ENCODE measurements around the gene HAO2.

Gene HAO2

DNA sequence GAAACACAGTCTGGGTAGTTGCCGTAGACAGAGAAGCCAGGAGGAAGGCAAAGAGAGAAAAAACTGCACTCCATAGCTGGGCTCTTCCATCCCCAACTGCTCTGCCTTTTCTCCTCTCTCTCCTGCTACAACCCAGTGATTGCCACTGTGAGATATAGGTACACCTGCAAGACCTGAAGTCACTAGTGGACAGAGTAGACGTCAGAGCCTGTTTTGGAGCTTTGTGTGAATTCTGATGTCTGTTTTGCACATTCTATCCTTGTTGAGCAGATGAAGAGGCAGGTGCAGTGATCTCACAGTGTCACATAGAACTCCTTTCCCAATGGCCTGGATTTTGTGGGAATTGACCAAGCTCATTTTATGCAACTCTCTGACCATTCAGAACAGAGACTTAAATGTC is 2.2 kb downstream of the HAO2 start:
- TF ChIP-seq CSDC2 (CRISPR knock-in tag; IDR thresholded peaks at IDR 0.05) (no peak), ZNF565 (CRISPR knock-in tag; conservative IDR thresholded peaks at IDR 0.05; ENCODE audit: low read depth) (no peak), ZC3H10 (CRISPR knock-in tag; IDR thresholded peaks at IDR 0.05) (no peak), GLIS3 (CRISPR knock-in tag; IDR thresholded peaks at IDR 0.05) (no peak), OSR1 (CRISPR knock-in tag; IDR thresholded peaks at IDR 0.05) (no peak), ARNTL (CRISPR knock-in tag; IDR thresholded peaks at IDR 0.05; ENCODE audit: borderline replicate concordance, low read depth) (no peak), ZNF8 (CRISPR knock-in tag; IDR thresholded peaks at IDR 0.05) (no peak), ZFP30 (CRISPR knock-in tag; IDR thresholded peaks at IDR 0.05) (no peak), TCF4 (CRISPR knock-in tag; IDR thresholded peaks at IDR 0.05; ENCODE audit: borderline replicate concordance) (no peak), ESRRG (CRISPR knock-in tag; IDR thresholded peaks at IDR 0.05) (no peak)
- TF ChIP-seq, protein P1, sequence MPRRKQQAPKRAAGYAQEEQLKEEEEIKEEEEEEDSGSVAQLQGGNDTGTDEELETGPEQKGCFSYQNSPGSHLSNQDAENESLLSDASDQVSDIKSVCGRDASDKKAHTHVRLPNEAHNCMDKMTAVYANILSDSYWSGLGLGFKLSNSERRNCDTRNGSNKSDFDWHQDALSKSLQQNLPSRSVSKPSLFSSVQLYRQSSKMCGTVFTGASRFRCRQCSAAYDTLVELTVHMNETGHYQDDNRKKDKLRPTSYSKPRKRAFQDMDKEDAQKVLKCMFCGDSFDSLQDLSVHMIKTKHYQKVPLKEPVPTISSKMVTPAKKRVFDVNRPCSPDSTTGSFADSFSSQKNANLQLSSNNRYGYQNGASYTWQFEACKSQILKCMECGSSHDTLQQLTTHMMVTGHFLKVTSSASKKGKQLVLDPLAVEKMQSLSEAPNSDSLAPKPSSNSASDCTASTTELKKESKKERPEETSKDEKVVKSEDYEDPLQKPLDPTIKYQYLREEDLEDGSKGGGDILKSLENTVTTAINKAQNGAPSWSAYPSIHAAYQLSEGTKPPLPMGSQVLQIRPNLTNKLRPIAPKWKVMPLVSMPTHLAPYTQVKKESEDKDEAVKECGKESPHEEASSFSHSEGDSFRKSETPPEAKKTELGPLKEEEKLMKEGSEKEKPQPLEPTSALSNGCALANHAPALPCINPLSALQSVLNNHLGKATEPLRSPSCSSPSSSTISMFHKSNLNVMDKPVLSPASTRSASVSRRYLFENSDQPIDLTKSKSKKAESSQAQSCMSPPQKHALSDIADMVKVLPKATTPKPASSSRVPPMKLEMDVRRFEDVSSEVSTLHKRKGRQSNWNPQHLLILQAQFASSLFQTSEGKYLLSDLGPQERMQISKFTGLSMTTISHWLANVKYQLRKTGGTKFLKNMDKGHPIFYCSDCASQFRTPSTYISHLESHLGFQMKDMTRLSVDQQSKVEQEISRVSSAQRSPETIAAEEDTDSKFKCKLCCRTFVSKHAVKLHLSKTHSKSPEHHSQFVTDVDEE (CRISPR knock-in tag; IDR thresholded peaks at IDR 0.05), result no peak
- TF ChIP-seq, protein P2, sequence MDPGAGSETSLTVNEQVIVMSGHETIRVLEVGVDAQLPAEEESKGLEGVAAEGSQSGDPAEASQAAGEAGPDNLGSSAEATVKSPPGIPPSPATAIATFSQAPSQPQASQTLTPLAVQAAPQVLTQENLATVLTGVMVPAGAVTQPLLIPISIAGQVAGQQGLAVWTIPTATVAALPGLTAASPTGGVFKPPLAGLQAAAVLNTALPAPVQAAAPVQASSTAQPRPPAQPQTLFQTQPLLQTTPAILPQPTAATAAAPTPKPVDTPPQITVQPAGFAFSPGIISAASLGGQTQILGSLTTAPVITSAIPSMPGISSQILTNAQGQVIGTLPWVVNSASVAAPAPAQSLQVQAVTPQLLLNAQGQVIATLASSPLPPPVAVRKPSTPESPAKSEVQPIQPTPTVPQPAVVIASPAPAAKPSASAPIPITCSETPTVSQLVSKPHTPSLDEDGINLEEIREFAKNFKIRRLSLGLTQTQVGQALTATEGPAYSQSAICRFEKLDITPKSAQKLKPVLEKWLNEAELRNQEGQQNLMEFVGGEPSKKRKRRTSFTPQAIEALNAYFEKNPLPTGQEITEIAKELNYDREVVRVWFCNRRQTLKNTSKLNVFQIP (CRISPR knock-in tag; IDR thresholded peaks at IDR 0.05; ENCODE audit: borderline replicate concordance, low read depth), result no peak
- ATAC-seq, result no peak

DNA sequence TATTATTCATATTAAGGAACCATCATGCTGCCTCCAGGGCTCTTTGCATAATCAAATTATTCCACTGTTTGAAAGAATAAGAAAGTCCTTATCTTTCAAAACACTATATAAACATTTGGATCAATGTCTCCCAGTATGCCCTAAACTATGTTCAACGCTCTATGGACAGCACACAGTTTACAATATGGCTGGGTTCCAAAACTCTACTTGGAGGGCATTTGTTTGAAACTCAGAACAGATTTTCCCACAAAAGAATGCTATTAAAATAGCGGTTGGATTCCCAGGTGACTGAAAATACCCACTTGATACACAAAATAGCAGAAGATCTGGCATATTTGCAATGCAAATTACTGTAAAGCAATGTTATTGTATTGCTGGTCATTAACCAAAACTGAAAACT is 3.2 kb downstream of the HAO2 start:
- TF ChIP-seq TOX (CRISPR knock-in tag; IDR thresholded peaks at IDR 0.05; ENCODE audit: borderline replicate concordance), result no peak
- TF ChIP-seq, protein P1 (CRISPR knock-in tag; IDR thresholded peaks at IDR 0.05), result no peak
- no peak for ATAC-seq

DNA sequence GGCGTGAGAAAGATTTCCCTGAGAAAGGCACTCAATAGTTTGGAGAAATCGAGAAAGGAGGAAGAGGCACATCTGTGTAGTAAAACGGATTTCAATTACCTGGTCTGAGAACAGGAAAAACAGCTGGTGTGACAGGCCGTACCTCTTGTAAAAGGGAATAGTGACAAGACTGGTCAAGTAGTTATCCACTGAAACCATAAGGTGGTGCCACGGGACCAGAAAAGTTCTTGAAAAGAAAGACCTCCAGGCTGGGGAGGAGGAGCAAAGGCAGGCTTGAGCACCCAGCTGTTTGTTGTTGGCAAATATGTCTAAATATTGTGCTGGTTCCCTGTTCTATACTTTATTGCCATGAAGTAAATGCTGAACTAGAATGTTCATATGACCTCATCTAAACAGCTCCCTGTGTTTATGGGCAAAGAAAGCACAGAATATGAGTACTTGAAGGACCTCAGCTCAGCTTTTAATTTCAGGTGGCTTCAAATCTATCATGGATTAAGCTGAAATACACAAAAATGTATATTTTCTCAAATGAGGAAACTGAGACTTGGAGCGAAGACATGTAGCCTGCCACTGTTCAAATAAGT is 4.0 kb downstream of the HAO2 start:
- TF ChIP-seq PPARA (CRISPR knock-in tag; IDR thresholded peaks at IDR 0.05; ENCODE audit: borderline replicate concordance), result no peak
- TF ChIP-seq ZC3H10 (CRISPR knock-in tag; IDR thresholded peaks at IDR 0.05), result no peak
- ATAC-seq, result no peak

DNA sequence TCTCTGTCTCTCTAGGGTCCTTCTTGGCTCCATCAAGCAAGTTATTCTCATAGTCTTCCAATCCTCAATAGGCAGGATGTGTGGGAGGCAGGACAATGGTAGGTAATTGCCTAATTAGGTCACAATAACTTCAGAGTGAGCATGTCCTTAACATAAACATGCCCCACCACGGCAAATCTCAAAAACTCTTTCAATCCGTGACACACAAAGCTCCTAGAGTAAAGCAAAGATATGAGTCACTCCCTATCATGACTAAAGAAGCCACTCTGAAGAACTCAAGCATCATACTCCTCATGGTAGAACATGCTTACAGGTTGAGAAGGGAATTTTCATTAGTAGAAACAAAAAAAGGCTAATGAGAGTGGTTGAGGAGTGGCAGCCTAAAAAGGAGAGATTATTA is 4.9 kb downstream of the HAO2 start:
- TF ChIP-seq OSR1 (CRISPR knock-in tag; IDR thresholded peaks at IDR 0.05) (no peak), RARB (CRISPR knock-in tag; IDR thresholded peaks at IDR 0.05) (no peak), ZNF70 (CRISPR knock-in tag; IDR thresholded peaks at IDR 0.05) (no peak), ZNF8 (CRISPR knock-in tag; IDR thresholded peaks at IDR 0.05) (no peak), GLIS3 (CRISPR knock-in tag; IDR thresholded peaks at IDR 0.05) (no peak), CSDC2 (CRISPR knock-in tag; IDR thresholded peaks at IDR 0.05) (no peak), ARNTL (CRISPR knock-in tag; IDR thresholded peaks at IDR 0.05; ENCODE audit: borderline replicate concordance, low read depth) (no peak), ZFP3 (CRISPR knock-in tag; IDR thresholded peaks at IDR 0.05) (no peak), TOX (CRISPR knock-in tag; IDR thresholded peaks at IDR 0.05; ENCODE audit: borderline replicate concordance) (no peak), PPARA (CRISPR knock-in tag; IDR thresholded peaks at IDR 0.05; ENCODE audit: borderline replicate concordance) (no peak), ZFP30 (CRISPR knock-in tag; IDR thresholded peaks at IDR 0.05) (no peak), ZNF565 (CRISPR knock-in tag; conservative IDR thresholded peaks at IDR 0.05; ENCODE audit: low read depth) (no peak), ZC3H10 (CRISPR knock-in tag; IDR thresholded peaks at IDR 0.05) (no peak)
- TF ChIP-seq, protein P2 (CRISPR knock-in tag; IDR thresholded peaks at IDR 0.05; ENCODE audit: borderline replicate concordance, low read depth), result no peak
- TF ChIP-seq, protein P3, sequence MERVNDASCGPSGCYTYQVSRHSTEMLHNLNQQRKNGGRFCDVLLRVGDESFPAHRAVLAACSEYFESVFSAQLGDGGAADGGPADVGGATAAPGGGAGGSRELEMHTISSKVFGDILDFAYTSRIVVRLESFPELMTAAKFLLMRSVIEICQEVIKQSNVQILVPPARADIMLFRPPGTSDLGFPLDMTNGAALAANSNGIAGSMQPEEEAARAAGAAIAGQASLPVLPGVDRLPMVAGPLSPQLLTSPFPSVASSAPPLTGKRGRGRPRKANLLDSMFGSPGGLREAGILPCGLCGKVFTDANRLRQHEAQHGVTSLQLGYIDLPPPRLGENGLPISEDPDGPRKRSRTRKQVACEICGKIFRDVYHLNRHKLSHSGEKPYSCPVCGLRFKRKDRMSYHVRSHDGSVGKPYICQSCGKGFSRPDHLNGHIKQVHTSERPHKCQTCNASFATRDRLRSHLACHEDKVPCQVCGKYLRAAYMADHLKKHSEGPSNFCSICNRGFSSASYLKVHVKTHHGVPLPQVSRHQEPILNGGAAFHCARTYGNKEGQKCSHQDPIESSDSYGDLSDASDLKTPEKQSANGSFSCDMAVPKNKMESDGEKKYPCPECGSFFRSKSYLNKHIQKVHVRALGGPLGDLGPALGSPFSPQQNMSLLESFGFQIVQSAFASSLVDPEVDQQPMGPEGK (CRISPR knock-in tag; IDR thresholded peaks at IDR 0.05; ENCODE audit: borderline replicate concordance), result no peak
- TF ChIP-seq, protein P1 (CRISPR knock-in tag; IDR thresholded peaks at IDR 0.05), result no peak
- ATAC-seq, result no peak

All from SK-N-SH treated with all-trans-retinoic acid at 6 μM for 48 hours (cell line).